GM23248 (cell line): ENCODE measurements around the gene ATP6V0A1. TPM values are rescaled to one million over a fixed set of nuclear protein-coding genes. Genes with fewer than 3 reads are reported as not detected.
"Not testable (repeated sequence)": the region's sequence is repeated elsewhere in the genome, so short reads cannot be mapped to it uniquely, and the experiment has no call there.

Experiments
- DNase-seq: peaks from one replicate; pipeline ENCODE4 v3.0.0-alpha.2; 2015
- H2AFZ ChIP-seq: fragments of 200-600 bp; sonication (generic); 2 replicates; pipeline ENCODE4 v1.6.1; 2016; ENCODE audit warnings: antibody characterized with exemption
- H3F3A ChIP-seq: fragments of 200-600 bp; sonication (generic); 2 replicates; pipeline ENCODE4 v1.6.1; 2016; ENCODE audit warnings: mild to moderate bottlenecking, antibody characterized with exemption, mixed run types; ENCODE audit not compliant: insufficient read depth
- H3K27ac ChIP-seq: fragments of 200-600 bp; sonication (generic); 2 replicates; pipeline ENCODE4 v1.5.1; 2016; ENCODE audit warnings: mild to moderate bottlenecking
- H3K27me3 ChIP-seq: fragments of 200-600 bp; sonication (generic); replicated peaks from 2 replicates; pipeline ENCODE4 v1.6.1; 2016; ENCODE audit warnings: mild to moderate bottlenecking; ENCODE audit not compliant: insufficient read depth
- H3K36me3 ChIP-seq: fragments of 200-600 bp; sonication (generic); 2 replicates; pipeline ENCODE4 v1.6.1; 2016; ENCODE audit warnings: low read depth, mild to moderate bottlenecking
- H3K4me1 ChIP-seq: fragments of 200-600 bp; sonication (generic); 2 replicates; pipeline ENCODE4 v1.6.1; 2016; ENCODE audit warnings: mild to moderate bottlenecking; ENCODE audit not compliant: insufficient read depth
- H3K4me2 ChIP-seq: fragments of 200-600 bp; sonication (generic); one replicate; pipeline ENCODE4 v1.6.1; 2016; ENCODE audit warnings: mild to moderate bottlenecking; ENCODE audit not compliant: unreplicated experiment
- H3K4me3 ChIP-seq: fragments of 200-600 bp; sonication (generic); 2 replicates; pipeline ENCODE4 v1.5.1; 2016; ENCODE audit warnings: mild to moderate bottlenecking
- H3K79me2 ChIP-seq: fragments of 200-600 bp; sonication (generic); 2 replicates; pipeline ENCODE4 v1.6.1; 2016; ENCODE audit warnings: mild to moderate bottlenecking; ENCODE audit not compliant: insufficient read depth
- H3K9ac ChIP-seq: fragments of 200-600 bp; sonication (generic); 2 replicates; pipeline ENCODE4 v1.6.1; 2016; ENCODE audit warnings: mild to moderate bottlenecking
- H3K9me2 ChIP-seq: fragments of 200-600 bp; sonication (generic); 2 replicates; pipeline ENCODE4 v1.6.1; 2016; ENCODE audit warnings: mixed run types, mild to moderate bottlenecking, moderate library complexity; ENCODE audit not compliant: insufficient read depth
- H3K9me3 ChIP-seq: fragments of 200-600 bp; sonication (generic); one replicate; pipeline ENCODE4 v1.6.1; 2017; ENCODE audit warnings: low read depth
- H4K20me1 ChIP-seq: fragments of 200-600 bp; sonication (generic); 2 replicates; pipeline ENCODE4 v1.6.0; 2016; ENCODE audit not compliant: insufficient read depth
- EZH2 ChIP-seq: fragments of 200-600 bp; sonication (generic); IDR thresholded peaks from 2 replicates; pipeline ENCODE4 v1.6.1; 2018; ENCODE audit warnings: antibody characterized with exemption, mild to moderate bottlenecking; ENCODE audit not compliant: insufficient read depth, poor library complexity, severe bottlenecking
- EZH2phosphoT487 ChIP-seq: fragments of 200-600 bp; sonication (generic); IDR thresholded peaks from 2 replicates; pipeline ENCODE4 v1.6.1; 2018; ENCODE audit warnings: antibody characterized with exemption, moderate library complexity, mild to moderate bottlenecking, low read depth; ENCODE audit not compliant: insufficient read depth
- WGBS, 2 experiments: methylation state at CpG; one replicate each; pipeline ENCODE4 v1.1.6; 2015 to 2017; ENCODE audit warnings: low lambda C conversion rate in 2 of 2, low coverage in 1 of 2; ENCODE audit errors: missing lambda C conversion rate in 2 of 2; 5-methylcytosine and 5-hydroxymethylcytosine counted together
- in situ Hi-C: fragments of 300-500 bp; cut with MboI; formaldehyde crosslinking; loops from 2 replicates; pipeline ENCODE4 v1.15.0; 2020
- polyA plus RNA-seq: library from polyadenylated mRNA; unstranded; fragments of >200 nt; fragmentation: Nextera tagmentation; extraction: Ambion mirVana; gene quantifications from 2 replicates; pipeline ENCODE4 v1.2.1, GENCODE V29; 2016
- total RNA-seq: library from RNA; depleted of rRNA; stranded (reverse); fragments of >200 nt; shearing (Covaris generic); gene quantifications from 2 replicates; pipeline ENCODE4 v1.2.3, GENCODE V29; 2014

Gene ATP6V0A1
- total and polyA plus RNA-seq, 2 experiments from 2014 or later: 15.3 to 26.0 TPM

DNA sequence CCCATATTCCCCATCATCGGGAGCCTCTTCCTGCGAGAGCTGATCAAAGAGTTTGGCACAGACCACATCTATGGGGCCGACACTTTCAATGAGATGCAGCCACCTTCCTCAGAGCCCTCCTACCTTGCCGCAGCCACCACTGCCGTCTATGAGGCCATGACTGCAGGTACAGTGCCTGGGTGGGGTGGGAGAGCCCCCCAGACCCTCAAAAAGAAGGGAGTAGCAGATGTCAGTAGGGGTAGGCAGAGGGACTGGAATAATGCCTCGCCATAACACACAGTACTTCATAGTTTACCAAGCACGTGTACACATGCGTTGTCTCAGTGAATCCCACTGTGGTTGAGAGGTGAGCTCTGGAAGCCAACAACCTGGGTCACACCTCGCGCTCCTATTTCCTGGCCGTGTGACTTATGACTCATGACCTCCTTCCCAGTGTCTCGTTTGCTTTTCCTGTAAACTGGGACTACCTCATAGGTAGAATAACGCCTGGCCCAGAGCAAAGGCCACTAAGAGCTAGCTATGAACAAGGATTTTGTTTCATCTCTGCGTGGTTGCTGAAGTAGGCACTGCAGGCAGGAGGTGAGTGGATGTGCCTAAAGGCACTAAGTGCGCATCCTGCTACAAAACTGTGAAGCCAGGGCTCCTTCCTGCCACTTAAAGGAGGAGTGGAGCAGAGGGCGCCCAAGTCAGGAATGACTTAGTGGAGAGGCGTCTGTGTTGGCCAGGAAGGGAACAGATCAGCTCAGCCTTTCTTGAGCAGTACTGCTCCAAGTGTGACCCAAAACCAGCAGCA, 82.6 kb downstream of the ATP6V0A1 start:
- H3K9ac ChIP-seq: no peak overlapping the region
- H3K27ac ChIP-seq: no peak overlapping the region
- peaks cover 12% of the 10 kb centered on the region; the same call in 1 of the 2 replicates for H3K79me2 ChIP-seq
- DNase-seq: no peak
- in situ Hi-C loops: no loop called here
- no peak overlapping the region for H2AFZ ChIP-seq
- H3K9me2 ChIP-seq: no peaks in the 10 kb centered on the region
- no peak for TF ChIP-seq EZH2phosphoT487
- no peak overlapping the region for H3K4me3 ChIP-seq
- H3K27me3 ChIP-seq: no peaks in the 10 kb centered on the region
- H3K4me1 ChIP-seq: peaks cover 4% of the 10 kb centered on the region; the same call in 1 of the 2 replicates
- no peak overlapping the region for H3K4me2 ChIP-seq
- 0 out of 2 replicates have a peak, but pooled peaks cover 15% of the 10 kb centered on the region for H3F3A ChIP-seq
- no peaks in the 10 kb centered on the region for H4K20me1 ChIP-seq
- WGBS, 2 experiments: 84 to 87% methylated on average over 17 of the region's 17 CpGs
- peaks cover 5% of the 10 kb centered on the region; the same call in 1 of the 2 replicates for H3K36me3 ChIP-seq
- no peaks in the 10 kb centered on the region for H3K9me3 ChIP-seq

- Histone ChIP-seq H3K79me2 (no peaks in the 10 kb centered on the region), H4K20me1 (no peaks in the 10 kb centered on the region), H3K4me3 (no peak overlapping the region), H3K9me2 (no peaks in the 10 kb centered on the region), H3K9me3 (no peaks in the 10 kb centered on the region), H3K36me3 (peaks cover 5% of the 10 kb centered on the region; the same call in 1 of the 2 replicates), H3F3A (0 out of 2 replicates have a peak, but pooled peaks cover 15% of the 10 kb centered on the region), H3K4me2 (no peak overlapping the region), H3K9ac (no peak overlapping the region), H3K27ac (no peak overlapping the region), H3K27me3 (no peaks in the 10 kb centered on the region), H2AFZ (no peak overlapping the region), H3K4me1 (no peaks in the 10 kb centered on the region)
- no peak for DNase-seq
- 83 to 87% methylated on average over 32 to 38 of the region's 39 CpGs for WGBS, 2 experiments
- in situ Hi-C loops: no loop called here
- TF ChIP-seq EZH2phosphoT487: no peak
- TF ChIP-seq EZH2: no peak
Measured at GRCh38 chr17:42543190-42544079, 84.8 kb downstream of the ATP6V0A1 start.

- DNase-seq: no peak
- no peaks in the 10 kb centered on the region; the same call in 1 of the 2 replicates for H3K36me3 ChIP-seq
- in situ Hi-C loops: no loop called here
- 0 out of 2 replicates have a peak, but pooled peaks cover 15% of the 10 kb centered on the region for H3F3A ChIP-seq
- TF ChIP-seq EZH2 (no peak), EZH2phosphoT487 (no peak)
- 82 to 87% methylated on average over 8 of the region's 8 CpGs for WGBS, 2 experiments
- H3K4me1 ChIP-seq: no peaks in the 10 kb centered on the region
- H4K20me1 ChIP-seq: no peaks in the 10 kb centered on the region
- no peak overlapping the region for H2AFZ ChIP-seq
- H3K4me2 ChIP-seq: no peak overlapping the region
- H3K9ac ChIP-seq: no peak overlapping the region
- no peaks in the 10 kb centered on the region for H3K9me3 ChIP-seq
- no peaks in the 10 kb centered on the region for H3K27me3 ChIP-seq
- no peak overlapping the region for H3K4me3 ChIP-seq
- no peaks in the 10 kb centered on the region for H3K9me2 ChIP-seq
- no peaks in the 10 kb centered on the region for H3K79me2 ChIP-seq
- no peak overlapping the region for H3K27ac ChIP-seq
Measured at GRCh38 chr17:42544874-42545283, 86.2 kb downstream of the ATP6V0A1 start.

GRCh38 chr17:42545755-42546505, 87.3 kb downstream of the ATP6V0A1 start:
- H3K27me3 ChIP-seq, H3K9ac ChIP-seq, H3K4me3 ChIP-seq, H3K9me3 ChIP-seq, H3K4me1 ChIP-seq, H3K79me2 ChIP-seq, DNase-seq, H3K27ac ChIP-seq, H4K20me1 ChIP-seq, H3K4me2 ChIP-seq, in situ Hi-C loops, H2AFZ ChIP-seq, H3K9me2 ChIP-seq, H3K36me3 ChIP-seq: not testable (repeated sequence)
- WGBS, 2 experiments: 92 to 93% methylated on average over 9 of the region's 9 CpGs
- 0 out of 2 replicates have a peak, but pooled peaks cover 13% of the 10 kb centered on the region for H3F3A ChIP-seq
